ENCODE data around the gene B3GNT8.
"Not testable (repeated sequence)": the region's sequence is repeated elsewhere in the genome, so short reads cannot be mapped to it uniquely, and the experiment has no call there.

GRCh38 chr19:41463257-41464256 lies 36.4 kb upstream of the B3GNT8 start:
- not testable (repeated sequence) for TF ChIP-seq CTCF (conservative IDR thresholded peaks at IDR 0.05; ENCODE audit: low read length); EZH2phosphoT487 (IDR thresholded peaks at IDR 0.05; ENCODE audit: borderline replicate concordance)
